ENCODE measurements around the gene CAMK2A. TPM values are rescaled to one million over a fixed set of nuclear protein-coding genes. Genes with fewer than 3 reads are reported as not detected.

The CAMK2A gene
- polyA plus RNA-seq, 2 of the 4 experiments (the other 2 are of a cell fraction), result 0.09 to 0.93 TPM

DNA sequence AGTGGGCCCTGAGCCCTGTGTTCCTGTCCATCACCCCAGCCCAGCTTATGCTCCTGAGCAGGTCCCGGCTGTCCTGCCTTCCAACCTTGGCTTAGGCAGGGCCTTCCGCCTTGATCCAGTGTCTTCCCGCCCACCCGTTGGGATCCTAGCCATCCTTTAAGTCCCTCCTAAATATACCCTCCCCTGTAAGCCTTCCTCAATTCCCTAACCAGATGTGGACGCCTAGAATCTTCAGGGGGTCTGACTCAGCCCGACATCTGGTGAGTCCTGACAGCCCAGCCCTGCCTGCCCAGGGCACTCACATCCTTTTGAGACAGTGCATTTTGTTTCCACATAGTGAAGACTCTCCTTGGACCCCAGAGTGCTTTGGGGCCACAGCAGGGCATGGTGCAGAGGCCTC, 76.0 kb downstream of the CAMK2A start:
- FAIRE-seq (no peak), DNase-seq (ENCODE audit: low read depth in 1 of 2, low spot score in 1 of 2) (no peak), ATAC-seq (no peak)
- peaks cover 7% of the 10 kb centered on the region; the same call in 1 of the 3 replicates for H3K4me1 ChIP-seq
- POLR2A ChIA-PET, result no interaction called here
- no peak for TF ChIP-seq TFCP2L1 (CRISPR knock-in tag; IDR thresholded peaks at IDR 0.05)
- TF ChIP-seq, protein P1, sequence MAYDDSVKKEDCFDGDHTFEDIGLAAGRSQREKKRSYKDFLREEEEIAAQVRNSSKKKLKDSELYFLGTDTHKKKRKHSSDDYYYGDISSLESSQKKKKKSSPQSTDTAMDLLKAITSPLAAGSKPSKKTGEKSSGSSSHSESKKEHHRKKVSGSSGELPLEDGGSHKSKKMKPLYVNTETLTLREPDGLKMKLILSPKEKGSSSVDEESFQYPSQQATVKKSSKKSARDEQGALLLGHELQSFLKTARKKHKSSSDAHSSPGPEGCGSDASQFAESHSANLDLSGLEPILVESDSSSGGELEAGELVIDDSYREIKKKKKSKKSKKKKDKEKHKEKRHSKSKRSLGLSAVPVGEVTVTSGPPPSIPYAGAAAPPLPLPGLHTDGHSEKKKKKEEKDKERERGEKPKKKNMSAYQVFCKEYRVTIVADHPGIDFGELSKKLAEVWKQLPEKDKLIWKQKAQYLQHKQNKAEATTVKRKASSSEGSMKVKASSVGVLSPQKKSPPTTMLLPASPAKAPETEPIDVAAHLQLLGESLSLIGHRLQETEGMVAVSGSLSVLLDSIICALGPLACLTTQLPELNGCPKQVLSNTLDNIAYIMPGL (CRISPR knock-in tag; IDR thresholded peaks at IDR 0.05; ENCODE audit: borderline replicate concordance), result no peak
- TF ChIP-seq ZSCAN20 (CRISPR knock-in tag; IDR thresholded peaks at IDR 0.05), result no peak
- TF ChIP-seq NPAS2 (CRISPR knock-in tag; IDR thresholded peaks at IDR 0.05; ENCODE audit: borderline replicate concordance), result no peak
- no peak for TF ChIP-seq RAD21 (conservative IDR thresholded peaks at IDR 0.05 in 1 of 2, IDR thresholded peaks at IDR 0.05 in 1 of 2)
- TF ChIP-seq ATOH8 (CRISPR knock-in tag; IDR thresholded peaks at IDR 0.05; ENCODE audit: low read depth), result no peak
- TF ChIP-seq ZC3H11A (IDR thresholded peaks at IDR 0.05), result no peak
- TF ChIP-seq GATA3 (IDR thresholded peaks at IDR 0.05; ENCODE audit: borderline replicate concordance), result no peak
- no peak for TF ChIP-seq PHF8 (IDR thresholded peaks at IDR 0.05; ENCODE audit: borderline replicate concordance, low read depth)
- no peak for TF ChIP-seq RFX5 (IDR thresholded peaks at IDR 0.05)
- 82% methylated on average over 6 of the region's 6 CpGs for WGBS (ENCODE audit: missing lambda C conversion rate)
- no peak overlapping the region for H3K4me3 ChIP-seq
- CTCF ChIA-PET, result interaction anchor here (1.0 to 8.5 kb wide), 7 partner anchors 18 to 361 kb away, joined by 3 to 140 read pairs (median 4); partner anchors contain the start of genes PDGFRB and SLC6A7
- H3K27ac ChIP-seq, result no peak overlapping the region
- H3K9me3 ChIP-seq, result no peaks in the 10 kb centered on the region
- H3K4me2 ChIP-seq, result no peak overlapping the region

GRCh38 chr5:150211156-150212030, 78.2 kb downstream of the CAMK2A start:
- CTCF ChIA-PET, result interaction anchor here (0.7 to 2.5 kb wide), 5 partner anchors 9 to 377 kb away, joined by 3 to 5 read pairs (median 3); no protein-coding TSS in a partner anchor
- no peak for DNase-seq (ENCODE audit: low read depth in 1 of 2, low spot score in 1 of 2)

More at GRCh38 chr5:150211156-150212030, 78.2 kb downstream of the CAMK2A start:
- Histone ChIP-seq H3K4me3 (no peak overlapping the region), H3K27ac (peak overlapping the region in 1 of 2 experiments; percentile 22; a peak in 1 of 6 replicates), H3K4me2 (no peak overlapping the region), H3K4me1 (peaks cover 7% of the 10 kb centered on the region; the same call in 1 of the 3 replicates), H3K9me3 (no peaks in the 10 kb centered on the region)
- FAIRE-seq (no peak), ATAC-seq (no peak)
- TF ChIP-seq, protein P2, sequence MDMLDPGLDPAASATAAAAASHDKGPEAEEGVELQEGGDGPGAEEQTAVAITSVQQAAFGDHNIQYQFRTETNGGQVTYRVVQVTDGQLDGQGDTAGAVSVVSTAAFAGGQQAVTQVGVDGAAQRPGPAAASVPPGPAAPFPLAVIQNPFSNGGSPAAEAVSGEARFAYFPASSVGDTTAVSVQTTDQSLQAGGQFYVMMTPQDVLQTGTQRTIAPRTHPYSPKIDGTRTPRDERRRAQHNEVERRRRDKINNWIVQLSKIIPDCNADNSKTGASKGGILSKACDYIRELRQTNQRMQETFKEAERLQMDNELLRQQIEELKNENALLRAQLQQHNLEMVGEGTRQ (IDR thresholded peaks at IDR 0.05), result no peak
- no peak for TF ChIP-seq HDAC2 (IDR thresholded peaks at IDR 0.05)
- no peak for TF ChIP-seq NR3C1 (IDR thresholded peaks at IDR 0.05)
- no peak for TF ChIP-seq MAZ (IDR thresholded peaks at IDR 0.05; ENCODE audit: borderline replicate concordance, low read depth, low read length)
- no peak for TF ChIP-seq HES2 (IDR thresholded peaks at IDR 0.05)
- TF ChIP-seq TFCP2L1 (CRISPR knock-in tag; IDR thresholded peaks at IDR 0.05), result no peak
- TF ChIP-seq RCOR1 (IDR thresholded peaks at IDR 0.05; ENCODE audit: low read depth, low read length), result no peak
- no peak for TF ChIP-seq ZSCAN20 (CRISPR knock-in tag; IDR thresholded peaks at IDR 0.05)
- no peak for TF ChIP-seq JUNB (IDR thresholded peaks at IDR 0.05)
- no peak for TF ChIP-seq CHD2 (IDR thresholded peaks at IDR 0.05; ENCODE audit: low read length, partially characterized antibody)
- TF ChIP-seq ATOH8 (CRISPR knock-in tag; IDR thresholded peaks at IDR 0.05; ENCODE audit: low read depth), result no peak
- no peak for TF ChIP-seq TP53 (CRISPR knock-in tag; IDR thresholded peaks at IDR 0.05)
- no peak for TF ChIP-seq ZFP36 (IDR thresholded peaks at IDR 0.05; ENCODE audit: borderline replicate concordance, partially characterized antibody)
- no peak for TF ChIP-seq E2F6 (IDR thresholded peaks at IDR 0.05; ENCODE audit: borderline replicate concordance, low read depth)
- TF ChIP-seq RFX5 (IDR thresholded peaks at IDR 0.05), result no peak
- WGBS (ENCODE audit: missing lambda C conversion rate), result 77% methylated on average over 12 of the region's 15 CpGs
- POLR2A ChIA-PET, result no interaction called here

Data from A549 (cell line).